ENCODE measurements around the gene C1QTNF4. TPM values are rescaled to one million over a fixed set of nuclear protein-coding genes. Genes with fewer than 3 reads are reported as not detected.
A peak's percentile ranks its signal among the peaks of the same experiment; 100 is the strongest.

Gene C1QTNF4
- total and polyA plus RNA-seq, 9 of the 15 experiments (the other 6 are each of a cell fraction or from before 2014, with no cell fraction given): not detected

DNA sequence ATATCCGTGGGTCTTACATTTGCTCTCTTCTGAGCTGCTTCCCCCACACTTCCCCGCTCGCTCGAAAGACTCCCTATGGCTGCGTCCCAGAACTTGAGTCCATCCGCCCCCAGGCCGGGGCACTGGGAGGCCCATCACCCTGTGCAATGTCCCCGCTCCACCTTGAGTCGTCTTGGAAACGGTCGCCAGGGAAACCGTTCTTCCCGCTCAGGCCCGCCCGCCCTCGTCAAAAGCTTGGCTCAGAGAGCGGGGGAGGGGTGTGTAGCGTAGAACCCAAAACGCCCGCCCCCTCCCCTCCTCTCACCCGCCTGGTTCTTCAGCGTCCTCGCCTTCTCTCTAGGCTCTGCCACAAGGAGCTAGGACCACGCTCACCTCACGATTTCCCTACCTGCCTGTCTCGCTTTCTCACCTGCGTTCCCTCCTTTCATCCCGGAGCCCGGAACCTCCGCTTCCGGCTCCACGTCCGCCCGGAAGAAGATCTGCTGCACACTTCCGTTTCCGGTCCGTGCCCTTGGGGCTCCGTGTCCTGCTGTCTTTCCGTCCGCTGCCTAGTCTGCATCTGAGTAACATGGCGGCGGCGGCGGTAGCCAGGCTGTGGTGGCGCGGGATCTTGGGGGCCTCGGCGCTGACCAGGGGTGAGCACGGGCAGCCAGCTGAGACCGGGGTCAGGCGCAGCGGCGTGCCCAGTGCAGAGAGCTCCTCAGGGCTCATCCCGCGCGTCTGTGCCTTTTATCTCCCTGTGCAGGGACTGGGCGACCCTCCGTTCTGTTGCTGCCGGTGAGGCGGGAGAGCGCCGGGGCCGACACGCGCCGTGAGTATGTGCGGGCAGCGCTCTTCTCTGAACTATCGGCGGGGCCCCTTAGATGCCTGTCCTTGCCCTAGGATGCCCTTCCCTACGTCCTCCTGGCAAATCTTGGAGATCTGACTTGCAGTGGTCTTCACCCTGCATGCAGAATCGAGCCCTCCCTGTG, 15.4 kb downstream of the C1QTNF4 start, which contains the start of the genes KBTBD4 and NDUFS3 (continued):
- TF ChIP-seq ATF3 (IDR thresholded peaks at IDR 0.05) (peak; percentile 61), ATF3 (CRISPR knock-in tag; conservative IDR thresholded peaks at IDR 0.05) (no peak), NCOA1 (IDR thresholded peaks at IDR 0.05; ENCODE audit: low read depth) (peak; percentile 100), NFE2 (IDR thresholded peaks at IDR 0.05; ENCODE audit: low read depth) (no peak), BACH1 (tag; IDR thresholded peaks at IDR 0.05) (no peak), FOXM1 (IDR thresholded peaks at IDR 0.05; ENCODE audit: low read depth) (peak; percentile 57), FOXM1 (CRISPR knock-in tag; IDR thresholded peaks at IDR 0.05; ENCODE audit: low read depth) (peak; percentile 80; the same call in 1 of the 2 replicates), ELF2 (CRISPR knock-in tag; IDR thresholded peaks at IDR 0.05) (peak; percentile 87), NR2C2 (CRISPR knock-in tag; IDR thresholded peaks at IDR 0.05) (peak; percentile 79), NR2C2 (tag; IDR thresholded peaks at IDR 0.05) (peak; percentile 91)
- TF ChIP-seq, protein P1, sequence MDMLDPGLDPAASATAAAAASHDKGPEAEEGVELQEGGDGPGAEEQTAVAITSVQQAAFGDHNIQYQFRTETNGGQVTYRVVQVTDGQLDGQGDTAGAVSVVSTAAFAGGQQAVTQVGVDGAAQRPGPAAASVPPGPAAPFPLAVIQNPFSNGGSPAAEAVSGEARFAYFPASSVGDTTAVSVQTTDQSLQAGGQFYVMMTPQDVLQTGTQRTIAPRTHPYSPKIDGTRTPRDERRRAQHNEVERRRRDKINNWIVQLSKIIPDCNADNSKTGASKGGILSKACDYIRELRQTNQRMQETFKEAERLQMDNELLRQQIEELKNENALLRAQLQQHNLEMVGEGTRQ (CRISPR knock-in tag; IDR thresholded peaks at IDR 0.05): no peak
- TF ChIP-seq, protein P2, sequence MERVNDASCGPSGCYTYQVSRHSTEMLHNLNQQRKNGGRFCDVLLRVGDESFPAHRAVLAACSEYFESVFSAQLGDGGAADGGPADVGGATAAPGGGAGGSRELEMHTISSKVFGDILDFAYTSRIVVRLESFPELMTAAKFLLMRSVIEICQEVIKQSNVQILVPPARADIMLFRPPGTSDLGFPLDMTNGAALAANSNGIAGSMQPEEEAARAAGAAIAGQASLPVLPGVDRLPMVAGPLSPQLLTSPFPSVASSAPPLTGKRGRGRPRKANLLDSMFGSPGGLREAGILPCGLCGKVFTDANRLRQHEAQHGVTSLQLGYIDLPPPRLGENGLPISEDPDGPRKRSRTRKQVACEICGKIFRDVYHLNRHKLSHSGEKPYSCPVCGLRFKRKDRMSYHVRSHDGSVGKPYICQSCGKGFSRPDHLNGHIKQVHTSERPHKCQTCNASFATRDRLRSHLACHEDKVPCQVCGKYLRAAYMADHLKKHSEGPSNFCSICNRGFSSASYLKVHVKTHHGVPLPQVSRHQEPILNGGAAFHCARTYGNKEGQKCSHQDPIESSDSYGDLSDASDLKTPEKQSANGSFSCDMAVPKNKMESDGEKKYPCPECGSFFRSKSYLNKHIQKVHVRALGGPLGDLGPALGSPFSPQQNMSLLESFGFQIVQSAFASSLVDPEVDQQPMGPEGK (CRISPR knock-in tag; IDR thresholded peaks at IDR 0.05; ENCODE audit: borderline replicate concordance): no peak
- TF ChIP-seq, protein P3, sequence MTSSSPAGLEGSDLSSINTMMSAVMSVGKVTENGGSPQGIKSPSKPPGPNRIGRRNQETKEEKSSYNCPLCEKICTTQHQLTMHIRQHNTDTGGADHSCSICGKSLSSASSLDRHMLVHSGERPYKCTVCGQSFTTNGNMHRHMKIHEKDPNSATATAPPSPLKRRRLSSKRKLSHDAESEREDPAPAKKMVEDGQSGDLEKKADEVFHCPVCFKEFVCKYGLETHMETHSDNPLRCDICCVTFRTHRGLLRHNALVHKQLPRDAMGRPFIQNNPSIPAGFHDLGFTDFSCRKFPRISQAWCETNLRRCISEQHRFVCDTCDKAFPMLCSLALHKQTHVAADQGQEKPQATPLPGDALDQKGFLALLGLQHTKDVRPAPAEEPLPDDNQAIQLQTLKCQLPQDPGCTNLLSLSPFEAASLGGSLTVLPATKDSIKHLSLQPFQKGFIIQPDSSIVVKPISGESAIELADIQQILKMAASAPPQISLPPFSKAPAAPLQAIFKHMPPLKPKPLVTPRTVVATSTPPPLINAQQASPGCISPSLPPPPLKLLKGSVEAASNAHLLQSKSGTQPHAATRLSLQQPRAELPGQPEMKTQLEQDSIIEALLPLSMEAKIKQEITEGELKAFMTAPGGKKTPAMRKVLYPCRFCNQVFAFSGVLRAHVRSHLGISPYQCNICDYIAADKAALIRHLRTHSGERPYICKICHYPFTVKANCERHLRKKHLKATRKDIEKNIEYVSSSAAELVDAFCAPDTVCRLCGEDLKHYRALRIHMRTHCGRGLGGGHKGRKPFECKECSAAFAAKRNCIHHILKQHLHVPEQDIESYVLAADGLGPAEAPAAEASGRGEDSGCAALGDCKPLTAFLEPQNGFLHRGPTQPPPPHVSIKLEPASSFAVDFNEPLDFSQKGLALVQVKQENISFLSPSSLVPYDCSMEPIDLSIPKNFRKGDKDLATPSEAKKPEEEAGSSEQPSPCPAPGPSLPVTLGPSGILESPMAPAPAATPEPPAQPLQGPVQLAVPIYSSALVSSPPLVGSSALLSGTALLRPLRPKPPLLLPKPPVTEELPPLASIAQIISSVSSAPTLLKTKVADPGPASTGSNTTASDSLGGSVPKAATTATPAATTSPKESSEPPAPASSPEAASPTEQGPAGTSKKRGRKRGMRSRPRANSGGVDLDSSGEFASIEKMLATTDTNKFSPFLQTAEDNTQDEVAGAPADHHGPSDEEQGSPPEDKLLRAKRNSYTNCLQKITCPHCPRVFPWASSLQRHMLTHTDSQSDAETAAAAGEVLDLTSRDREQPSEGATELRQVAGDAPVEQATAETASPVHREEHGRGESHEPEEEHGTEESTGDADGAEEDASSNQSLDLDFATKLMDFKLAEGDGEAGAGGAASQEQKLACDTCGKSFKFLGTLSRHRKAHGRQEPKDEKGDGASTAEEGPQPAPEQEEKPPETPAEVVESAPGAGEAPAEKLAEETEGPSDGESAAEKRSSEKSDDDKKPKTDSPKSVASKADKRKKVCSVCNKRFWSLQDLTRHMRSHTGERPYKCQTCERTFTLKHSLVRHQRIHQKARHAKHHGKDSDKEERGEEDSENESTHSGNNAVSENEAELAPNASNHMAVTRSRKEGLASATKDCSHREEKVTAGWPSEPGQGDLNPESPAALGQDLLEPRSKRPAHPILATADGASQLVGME (CRISPR knock-in tag; IDR thresholded peaks at IDR 0.05): peak; percentile 90
- TF ChIP-seq, protein P4, sequence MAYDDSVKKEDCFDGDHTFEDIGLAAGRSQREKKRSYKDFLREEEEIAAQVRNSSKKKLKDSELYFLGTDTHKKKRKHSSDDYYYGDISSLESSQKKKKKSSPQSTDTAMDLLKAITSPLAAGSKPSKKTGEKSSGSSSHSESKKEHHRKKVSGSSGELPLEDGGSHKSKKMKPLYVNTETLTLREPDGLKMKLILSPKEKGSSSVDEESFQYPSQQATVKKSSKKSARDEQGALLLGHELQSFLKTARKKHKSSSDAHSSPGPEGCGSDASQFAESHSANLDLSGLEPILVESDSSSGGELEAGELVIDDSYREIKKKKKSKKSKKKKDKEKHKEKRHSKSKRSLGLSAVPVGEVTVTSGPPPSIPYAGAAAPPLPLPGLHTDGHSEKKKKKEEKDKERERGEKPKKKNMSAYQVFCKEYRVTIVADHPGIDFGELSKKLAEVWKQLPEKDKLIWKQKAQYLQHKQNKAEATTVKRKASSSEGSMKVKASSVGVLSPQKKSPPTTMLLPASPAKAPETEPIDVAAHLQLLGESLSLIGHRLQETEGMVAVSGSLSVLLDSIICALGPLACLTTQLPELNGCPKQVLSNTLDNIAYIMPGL (CRISPR knock-in tag; IDR thresholded peaks at IDR 0.05): peak; percentile 91; the same call in 1 of the 2 replicates

Data from K562 (cell line).